ENCODE results near the gene KDM6A. TPM values are rescaled to one million over a fixed set of nuclear protein-coding genes. Genes with fewer than 3 reads are reported as not detected.

The KDM6A gene
- total RNA-seq, 6 donors from 2014 or later = 19.9 to 62.0 (median 26.6) TPM

GRCh38 chrX:45140812-45141211 is 267.8 kb downstream of the KDM6A start:
- H3K4me3 ChIP-seq = no peak overlapping the region
- H3K4me1 ChIP-seq = no peaks in the 10 kb centered on the region
- H3K9me3 ChIP-seq = no peaks in the 10 kb centered on the region
- DNase-seq = no peak
- 80 to 86% methylated on average over 3 to 4 of the region's 4 CpGs for WGBS, 2 donors
- H3K36me3 ChIP-seq = no peaks in the 10 kb centered on the region
- no peaks in the 10 kb centered on the region for H3K27me3 ChIP-seq
- H3K27ac ChIP-seq = no peak overlapping the region
- ATAC-seq (ENCODE audit: low FRiP score in 2 of 2) = no peak
- TF ChIP-seq POLR2A (IDR thresholded peaks at IDR 0.05) = no peak

GRCh38 chrX:45142185-45142584 is 269.2 kb downstream of the KDM6A start:
- no peak for DNase-seq
- no peak for ATAC-seq (ENCODE audit: low FRiP score in 2 of 2)

GRCh38 chrX:45143455-45143854 is 270.5 kb downstream of the KDM6A start:
- ATAC-seq (ENCODE audit: low FRiP score in 2 of 2) = no peak
- no peak for DNase-seq
- Histone ChIP-seq H3K9me3 (no peaks in the 10 kb centered on the region), H3K4me3 (no peak overlapping the region), H3K27ac (no peak overlapping the region), H3K36me3 (no peaks in the 10 kb centered on the region), H3K4me1 (no peaks in the 10 kb centered on the region), H3K27me3 (no peaks in the 10 kb centered on the region)
- WGBS, 2 donors = 67 to 68% methylated on average over 2 to 3 of the region's 3 CpGs
- no peak for TF ChIP-seq POLR2A (IDR thresholded peaks at IDR 0.05)
- TF ChIP-seq POLR2AphosphoS5 (IDR thresholded peaks at IDR 0.05) = no peak
- TF ChIP-seq EP300 (IDR thresholded peaks at IDR 0.05) = no peak
- TF ChIP-seq, protein P1, sequence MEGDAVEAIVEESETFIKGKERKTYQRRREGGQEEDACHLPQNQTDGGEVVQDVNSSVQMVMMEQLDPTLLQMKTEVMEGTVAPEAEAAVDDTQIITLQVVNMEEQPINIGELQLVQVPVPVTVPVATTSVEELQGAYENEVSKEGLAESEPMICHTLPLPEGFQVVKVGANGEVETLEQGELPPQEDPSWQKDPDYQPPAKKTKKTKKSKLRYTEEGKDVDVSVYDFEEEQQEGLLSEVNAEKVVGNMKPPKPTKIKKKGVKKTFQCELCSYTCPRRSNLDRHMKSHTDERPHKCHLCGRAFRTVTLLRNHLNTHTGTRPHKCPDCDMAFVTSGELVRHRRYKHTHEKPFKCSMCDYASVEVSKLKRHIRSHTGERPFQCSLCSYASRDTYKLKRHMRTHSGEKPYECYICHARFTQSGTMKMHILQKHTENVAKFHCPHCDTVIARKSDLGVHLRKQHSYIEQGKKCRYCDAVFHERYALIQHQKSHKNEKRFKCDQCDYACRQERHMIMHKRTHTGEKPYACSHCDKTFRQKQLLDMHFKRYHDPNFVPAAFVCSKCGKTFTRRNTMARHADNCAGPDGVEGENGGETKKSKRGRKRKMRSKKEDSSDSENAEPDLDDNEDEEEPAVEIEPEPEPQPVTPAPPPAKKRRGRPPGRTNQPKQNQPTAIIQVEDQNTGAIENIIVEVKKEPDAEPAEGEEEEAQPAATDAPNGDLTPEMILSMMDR (IDR thresholded peaks at IDR 0.05) = no peak

More at GRCh38 chrX:45142185-45142584, 269.2 kb downstream of the KDM6A start:
- Histone ChIP-seq H3K4me3 (no peak overlapping the region), H3K27ac (no peak overlapping the region), H3K36me3 (no peaks in the 10 kb centered on the region), H3K27me3 (no peaks in the 10 kb centered on the region), H3K9me3 (no peaks in the 10 kb centered on the region), H3K4me1 (no peaks in the 10 kb centered on the region)
- no peak for TF ChIP-seq POLR2A (IDR thresholded peaks at IDR 0.05)
- no peak for TF ChIP-seq POLR2AphosphoS5 (IDR thresholded peaks at IDR 0.05)
- no peak for TF ChIP-seq EP300 (IDR thresholded peaks at IDR 0.05)
- TF ChIP-seq, protein P1 (IDR thresholded peaks at IDR 0.05) = no peak

DNA sequence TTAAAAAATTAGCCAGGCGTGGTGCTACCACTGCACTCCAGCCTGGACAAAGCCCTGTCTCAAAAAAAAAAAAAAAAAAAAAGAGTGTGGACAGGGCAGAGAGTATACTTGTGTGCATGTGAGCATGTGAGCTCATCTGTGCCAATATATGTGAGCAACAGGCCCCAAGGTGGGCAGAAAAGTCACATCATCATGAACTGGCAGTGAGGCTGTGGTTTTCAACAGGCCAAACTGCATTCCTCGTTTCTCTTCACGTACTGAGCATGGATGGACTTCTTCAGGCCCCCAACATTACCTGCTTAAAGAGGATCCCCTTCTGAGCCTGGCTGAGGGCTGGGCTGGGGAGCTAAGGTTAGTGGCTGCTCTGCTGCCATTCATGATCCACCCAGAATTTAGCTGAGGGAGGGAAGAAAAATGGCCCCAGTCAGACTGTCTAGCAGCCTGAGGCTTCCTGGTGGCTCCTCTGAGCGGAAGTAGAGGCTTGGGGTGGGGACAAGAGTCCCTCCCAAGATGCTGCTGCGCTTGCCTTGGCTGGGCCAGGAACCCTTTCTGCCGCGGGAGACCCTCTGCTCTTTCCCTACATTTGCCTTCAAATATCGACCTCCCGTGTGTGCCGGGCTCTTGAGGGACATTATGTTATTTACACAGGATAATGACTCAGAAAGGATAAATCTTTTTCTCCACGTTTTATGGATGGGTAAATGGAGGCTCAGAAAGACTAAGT is 272.7 kb downstream of the KDM6A start:
- TF ChIP-seq EP300 (IDR thresholded peaks at IDR 0.05) (no peak), POLR2AphosphoS5 (IDR thresholded peaks at IDR 0.05) (no peak), POLR2A (IDR thresholded peaks at IDR 0.05) (no peak)
- TF ChIP-seq, protein P1 (IDR thresholded peaks at IDR 0.05) = no peak
- DNase-seq = no peak
- no peak for ATAC-seq (ENCODE audit: low FRiP score in 2 of 2)
- H3K9me3 ChIP-seq = no peaks in the 10 kb centered on the region
- H3K4me1 ChIP-seq = no peaks in the 10 kb centered on the region
- no peak overlapping the region for H3K27ac ChIP-seq
- H3K36me3 ChIP-seq = no peaks in the 10 kb centered on the region
- no peak overlapping the region for H3K4me3 ChIP-seq
- H3K27me3 ChIP-seq = no peaks in the 10 kb centered on the region
- WGBS, 2 donors = 81 to 90% methylated on average over 10 to 11 of the region's 11 CpGs

GRCh38 chrX:45150821-45151220 is 277.8 kb downstream of the KDM6A start:
- ATAC-seq (ENCODE audit: low FRiP score in 2 of 2) = no peak
- Histone ChIP-seq H3K36me3 (peaks cover 0 to 3% (median 0%) of the 10 kb centered on the region in 4 donors), H3K27me3 (no peaks in the 10 kb centered on the region), H3K9me3 (no peaks in the 10 kb centered on the region), H3K4me1 (no peaks in the 10 kb centered on the region), H3K4me3 (no peak overlapping the region), H3K27ac (no peak overlapping the region)
- WGBS, 2 donors = 89 to 91% methylated on average over 6 to 9 of the region's 9 CpGs
- DNase-seq = no peak
- no peak for TF ChIP-seq POLR2A (IDR thresholded peaks at IDR 0.05)
- no peak for TF ChIP-seq EP300 (IDR thresholded peaks at IDR 0.05)
- TF ChIP-seq, protein P1 (IDR thresholded peaks at IDR 0.05) = no peak
- TF ChIP-seq POLR2AphosphoS5 (IDR thresholded peaks at IDR 0.05) = no peak

Data from upper lobe of left lung (tissue), 6 donors.